NOMO-1 (cell line): ENCODE results near the gene ZBTB20.

Experiments used
- DNase-seq, 2 experiments: peaks; one replicate each; lab custom pipeline; 2025; ENCODE audit not compliant: unreplicated experiment in 2 of 2; lab: John Stamatoyannopoulos, UW

ZBTB20 gene

GRCh38 chr3:114285648-114286230 lies 861.3 kb downstream of the ZBTB20 start:
- no peak for DNase-seq

DNA sequence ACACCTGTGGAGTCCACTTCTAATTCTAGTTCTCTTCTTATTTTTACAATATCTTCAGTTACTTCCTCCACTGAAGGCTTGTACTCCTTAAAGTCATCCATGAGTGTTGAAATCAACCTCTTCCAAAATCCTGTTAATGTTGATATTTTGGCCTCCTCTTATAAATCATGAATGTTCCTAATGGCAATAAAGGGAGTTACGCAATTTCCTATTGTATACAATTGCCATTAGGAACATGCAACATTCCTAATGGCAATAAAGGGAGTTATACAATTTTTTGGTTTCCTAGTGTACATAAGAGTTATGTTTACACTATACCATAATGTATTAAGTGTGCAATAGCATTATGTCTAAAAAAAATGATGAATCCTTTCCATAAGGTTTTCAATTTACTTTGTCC lies 862.4 kb downstream of the ZBTB20 start:
- DNase-seq = no peak
